Activated B cell treated with CpG ODN at 0.5 μM for 24 hours (primary cell): ENCODE data around the gene OSTC. TPM values are rescaled to one million over a fixed set of nuclear protein-coding genes. Genes with fewer than 3 reads are reported as not detected.

ENCODE experiments used
- ATAC-seq: fragments of 200-7000 bp; cut with Tn5 transposase; one replicate; pipeline ENCODE4 v1.10.0; 2021; ENCODE audit warnings: low read depth, mild to moderate bottlenecking, moderate library complexity
- CTCF ChIA-PET: fragments of 350-600 bp; sonication (Branson Sonifier 250); formaldehyde crosslinking; loops from one replicate; lab custom pipeline; 2021; ENCODE audit warnings: antibody characterized with exemption; lab: Charles Lee
- POLR2A ChIA-PET: fragments of 350-600 bp; sonication (Branson Sonifier 250); formaldehyde crosslinking; loops from one replicate; lab custom pipeline; 2021; ENCODE audit warnings: antibody characterized with exemption; lab: Charles Lee
- DNase-seq: peaks from one replicate; pipeline ENCODE4 v3.0.0; 2022
- H3K27ac Mint-ChIP-seq: one replicate; pipeline ENCODE4 v1.8.0; 2020; ENCODE audit warnings: mixed read lengths
- H3K27me3 Mint-ChIP-seq: one replicate; pipeline ENCODE4 v1.8.0; 2021; ENCODE audit warnings: mixed read lengths
- H3K36me3 Mint-ChIP-seq: one replicate; pipeline ENCODE4 v1.8.0; 2021; ENCODE audit warnings: low read depth, mixed read lengths
- H3K4me1 Mint-ChIP-seq: one replicate; pipeline ENCODE4 v1.8.0; 2021; ENCODE audit warnings: mixed read lengths
- H3K4me3 Mint-ChIP-seq: one replicate; pipeline ENCODE4 v1.8.0; 2020; ENCODE audit warnings: mild to moderate bottlenecking, mixed read lengths
- H3K9me3 Mint-ChIP-seq: one replicate; pipeline ENCODE4 v1.8.0; 2020; ENCODE audit warnings: mixed read lengths
- CTCF ChIP-seq: fragments of 200-600 bp; IDR thresholded peaks from one replicate; pipeline ENCODE4 v1.8.0; 2022; ENCODE audit warnings: antibody characterized with exemption, mild to moderate bottlenecking
- intact Hi-C: fragments of 100-400 bp; cut with micrococcal nuclease; formaldehyde crosslinking; loops from one replicate; pipeline ENCODE4 v1.15.1; 2024
- total RNA-seq: library from RNA; stranded (reverse); gene quantifications from 2 replicates; pipeline ENCODE4 v1.2.3, GENCODE V29; 2022

OSTC gene
- total RNA-seq, 1 donor from 2014 or later = 56.7 TPM

- Mint-ChIP-seq H3K36me3 (peaks cover 57% of the 10 kb centered on the region), H3K27ac (peak overlapping the region; percentile 95), H3K4me3 (peak overlapping the region; percentile 95), H3K9me3 (peaks cover 3% of the 10 kb centered on the region), H3K27me3 (no peaks in the 10 kb centered on the region), H3K4me1 (peaks cover 50% of the 10 kb centered on the region)
- peak; percentile 15 for ATAC-seq
- CTCF ChIA-PET = interaction anchor here (1.0 kb wide), 1 partner anchor 10 kb away, joined by 3 read pairs; no protein-coding TSS in a partner anchor
- no peak for TF ChIP-seq CTCF
- intact Hi-C loops = loop anchor here (1.0 to 10.0 kb wide), 8 partner anchors 29 to 1575 kb away; partner anchors contain the start of genes CYP2U1, GAR1, HADH and MCUB
- POLR2A ChIA-PET = interaction anchor here (0.6 to 3.4 kb wide), 8 partner anchors 29 to 1194 kb away, joined by 3 to 56 read pairs (median 3); partner anchors contain the start of genes CYP2U1, GAR1, OSTC and PAPSS1
- DNase-seq = no peak
Measured at GRCh38 chr4:108620933-108621905, 29.2 kb upstream of the OSTC start.

- intact Hi-C loops = loop anchor here (5.0 to 10.0 kb wide), 2 partner anchors 810 to 1193 kb away; partner anchors contain the start of genes GAR1 and SEC24B
- ATAC-seq (no peak), DNase-seq (no peak)
- TF ChIP-seq CTCF = no peak
- H3K36me3 Mint-ChIP-seq = peaks cover 61% of the 10 kb centered on the region
- no peaks in the 10 kb centered on the region for H3K9me3 Mint-ChIP-seq
- H3K27me3 Mint-ChIP-seq = no peaks in the 10 kb centered on the region
- ChIA-PET CTCF (interaction anchor here (1.0 kb wide), 1 partner anchor 9 kb away, joined by 3 read pairs; no protein-coding TSS in a partner anchor), POLR2A (interaction anchor here (0.6 to 3.4 kb wide), 3 partner anchors 29 to 902 kb away, joined by 11 to 56 read pairs (median 19); partner anchors contain the start of genes OSTC and PAPSS1)
- peaks cover 50% of the 10 kb centered on the region for H3K4me1 Mint-ChIP-seq
- peak overlapping the region; percentile 50 for H3K27ac Mint-ChIP-seq
- peak overlapping the region; percentile 95 for H3K4me3 Mint-ChIP-seq
Measured at GRCh38 chr4:108622022-108622421, 28.4 kb upstream of the OSTC start.

GRCh38 chr4:108622828-108623227 lies 27.6 kb upstream of the OSTC start:
- ChIA-PET POLR2A (interaction anchor here (1.6 kb wide), 1 partner anchor 27 kb away, joined by 7 read pairs; the partner anchor contains the start of gene OSTC), CTCF (interaction anchor here (0.9 kb wide), 1 partner anchor 604 kb away, joined by 3 read pairs; no protein-coding TSS in a partner anchor)
- no peak for DNase-seq
- Mint-ChIP-seq H3K4me3 (peak overlapping the region; percentile 15), H3K27ac (peak overlapping the region; percentile 1), H3K36me3 (peaks cover 67% of the 10 kb centered on the region), H3K9me3 (no peaks in the 10 kb centered on the region), H3K27me3 (no peaks in the 10 kb centered on the region), H3K4me1 (peaks cover 50% of the 10 kb centered on the region)
- no peak for ATAC-seq
- TF ChIP-seq CTCF = no peak
- intact Hi-C loops = loop anchor here (5.0 to 10.0 kb wide), 2 partner anchors 809 to 1192 kb away; partner anchors contain the start of genes GAR1 and SEC24B

- no peak for TF ChIP-seq CTCF
- Mint-ChIP-seq H3K4me1 (peaks cover 45% of the 10 kb centered on the region), H3K27ac (no peak overlapping the region), H3K9me3 (no peaks in the 10 kb centered on the region), H3K36me3 (peaks cover 80% of the 10 kb centered on the region), H3K4me3 (no peak overlapping the region), H3K27me3 (no peaks in the 10 kb centered on the region)
- ChIA-PET CTCF (interaction anchor here (0.6 kb wide), 1 partner anchor 447 kb away, joined by 3 read pairs; no protein-coding TSS in a partner anchor), POLR2A (interaction anchor here (1.6 kb wide), 1 partner anchor 26 kb away, joined by 7 read pairs; the partner anchor contains the start of gene OSTC)
- DNase-seq = no peak
- intact Hi-C loops = loop anchor here (5.0 to 10.0 kb wide), 2 partner anchors 808 to 1190 kb away; partner anchors contain the start of genes GAR1 and SEC24B
- ATAC-seq = no peak
Measured at GRCh38 chr4:108624263-108625056, 25.9 kb upstream of the OSTC start.
